GM12801 (cell line): ENCODE results near the gene CFAP46.

Source experiments
- CTCF ChIP-seq: IDR thresholded peaks from one replicate; pipeline ENCODE4 v1.5.1; 2011; ENCODE audit warnings: control low read depth; ENCODE audit not compliant: insufficient read length; ENCODE audit errors: extremely low read depth

Gene CFAP46

DNA sequence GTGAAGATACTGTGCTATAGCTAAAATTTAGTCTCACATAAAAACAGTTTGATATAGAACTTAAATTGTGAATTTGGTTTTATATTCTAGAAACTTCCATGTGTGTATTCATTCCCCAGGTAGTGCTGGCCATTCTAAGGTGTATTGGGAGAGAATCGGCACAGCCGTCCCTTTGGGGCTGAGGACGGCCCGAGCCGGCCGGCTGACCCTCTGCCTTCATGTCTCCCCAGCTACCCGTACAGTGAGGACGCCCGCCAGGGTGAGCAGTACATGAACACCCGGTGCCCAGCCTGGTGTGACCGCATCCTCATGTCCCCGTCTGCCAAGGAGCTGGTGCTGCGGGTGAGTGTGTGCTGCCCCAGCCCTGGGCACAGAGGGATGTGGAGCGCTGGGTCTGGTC, 164.9 kb downstream of the CFAP46 start:
- no peak for TF ChIP-seq CTCF

DNA sequence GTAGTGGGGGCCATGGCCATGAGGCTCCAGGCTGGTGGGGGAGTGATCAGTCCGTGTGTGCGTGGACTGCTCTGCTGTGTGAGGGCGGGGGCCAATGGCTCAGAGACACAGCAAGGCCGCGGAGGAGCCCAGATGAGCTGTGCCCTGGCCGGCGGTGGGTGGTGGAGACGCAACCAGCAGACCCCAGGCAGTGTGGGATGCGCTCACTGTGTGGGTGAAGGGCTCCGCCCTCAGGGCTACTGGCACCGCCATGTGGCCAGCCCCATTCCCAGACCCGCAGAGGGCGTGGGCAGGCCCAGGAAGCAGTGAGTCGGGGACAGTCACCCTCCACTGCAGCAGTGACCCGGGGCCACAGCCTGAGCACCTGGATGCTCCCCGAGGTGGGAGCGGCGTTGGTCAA, 165.5 kb downstream of the CFAP46 start:
- no peak for TF ChIP-seq CTCF

GRCh38 chr10:132776186-132776585, 166.2 kb downstream of the CFAP46 start:
- no peak for TF ChIP-seq CTCF

DNA sequence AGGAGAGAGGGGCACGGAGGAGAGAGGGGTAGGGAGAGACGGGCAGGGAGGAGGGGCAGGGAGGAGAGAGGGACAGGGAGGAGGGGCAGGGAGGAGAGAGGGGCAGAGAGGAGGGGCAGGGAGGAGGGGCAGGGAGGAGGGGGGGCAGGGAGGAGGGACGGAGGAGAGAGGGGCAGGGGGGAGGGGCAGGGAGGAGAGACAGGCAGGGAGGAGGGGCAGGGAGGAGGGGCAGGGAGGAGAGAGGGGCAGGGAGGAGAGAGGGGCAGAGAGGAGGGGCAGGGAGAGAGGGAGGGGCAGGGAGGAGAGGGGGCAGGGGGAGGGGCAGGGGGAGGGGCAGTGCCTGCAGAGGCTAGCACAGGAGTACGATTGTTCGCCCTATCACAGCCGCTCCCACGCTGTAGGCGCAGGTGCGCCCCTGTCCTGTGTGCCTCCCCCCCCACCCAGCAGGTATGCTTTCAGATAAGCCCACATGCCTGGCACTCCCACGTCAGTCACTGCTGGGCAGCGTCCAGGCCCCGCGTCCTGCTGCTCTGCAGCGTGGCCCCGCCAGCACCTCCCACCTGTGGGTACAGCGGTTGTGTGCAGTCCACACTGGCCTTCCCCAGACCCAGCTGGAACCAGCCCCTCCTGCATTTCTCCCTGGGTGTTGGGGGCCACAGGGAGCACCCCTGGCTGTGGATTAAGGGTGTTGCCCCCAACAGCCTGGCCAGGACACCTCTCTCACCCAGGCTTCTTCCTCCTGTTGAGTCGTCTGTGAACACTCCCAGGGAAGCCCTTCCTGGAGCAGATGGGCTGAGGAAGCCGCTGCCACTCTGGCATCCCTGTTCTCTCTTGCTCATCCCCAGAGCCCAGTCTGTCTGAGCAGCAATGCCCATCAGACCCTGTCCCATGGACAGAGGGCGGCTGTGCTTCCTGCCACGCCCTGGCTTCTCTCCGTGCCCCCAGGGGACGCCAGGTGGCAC, 167.2 kb downstream of the CFAP46 start:
- TF ChIP-seq CTCF: no peak

DNA sequence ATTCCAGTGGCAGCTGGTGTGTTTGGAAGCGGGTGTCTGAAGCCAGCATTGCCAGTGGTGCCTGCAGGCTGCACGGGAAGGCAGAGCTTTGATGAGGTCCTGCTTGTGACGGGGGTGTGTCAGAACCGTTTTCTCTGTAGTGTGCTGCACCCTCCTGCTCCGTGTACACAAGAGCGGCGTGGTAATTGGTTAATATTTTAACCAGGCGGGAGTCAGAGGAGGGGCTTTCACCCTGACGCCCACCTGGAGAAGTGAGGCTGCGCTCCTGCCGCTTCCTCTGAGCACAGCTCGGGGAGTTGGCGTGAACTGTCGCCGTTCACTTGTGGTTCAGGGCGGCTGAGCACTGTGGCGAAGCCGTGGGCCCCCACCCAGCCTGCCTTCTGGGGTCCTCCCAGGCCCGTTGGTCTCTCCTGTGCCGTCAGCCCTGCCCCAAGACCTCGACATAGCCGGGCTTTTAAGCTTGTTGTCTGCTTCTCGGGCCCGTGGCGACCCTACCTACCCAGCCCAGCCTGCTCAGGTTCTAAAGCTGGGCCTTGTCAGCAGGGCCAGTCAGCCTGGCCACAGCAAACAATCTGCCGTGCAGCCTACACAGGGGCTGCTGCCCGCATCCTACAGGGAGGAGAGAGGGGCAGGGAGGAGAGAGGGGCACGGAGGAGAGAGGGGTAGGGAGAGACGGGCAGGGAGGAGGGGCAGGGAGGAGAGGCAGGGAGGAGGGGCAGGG, 168.0 kb downstream of the CFAP46 start:
- no peak for TF ChIP-seq CTCF

DNA sequence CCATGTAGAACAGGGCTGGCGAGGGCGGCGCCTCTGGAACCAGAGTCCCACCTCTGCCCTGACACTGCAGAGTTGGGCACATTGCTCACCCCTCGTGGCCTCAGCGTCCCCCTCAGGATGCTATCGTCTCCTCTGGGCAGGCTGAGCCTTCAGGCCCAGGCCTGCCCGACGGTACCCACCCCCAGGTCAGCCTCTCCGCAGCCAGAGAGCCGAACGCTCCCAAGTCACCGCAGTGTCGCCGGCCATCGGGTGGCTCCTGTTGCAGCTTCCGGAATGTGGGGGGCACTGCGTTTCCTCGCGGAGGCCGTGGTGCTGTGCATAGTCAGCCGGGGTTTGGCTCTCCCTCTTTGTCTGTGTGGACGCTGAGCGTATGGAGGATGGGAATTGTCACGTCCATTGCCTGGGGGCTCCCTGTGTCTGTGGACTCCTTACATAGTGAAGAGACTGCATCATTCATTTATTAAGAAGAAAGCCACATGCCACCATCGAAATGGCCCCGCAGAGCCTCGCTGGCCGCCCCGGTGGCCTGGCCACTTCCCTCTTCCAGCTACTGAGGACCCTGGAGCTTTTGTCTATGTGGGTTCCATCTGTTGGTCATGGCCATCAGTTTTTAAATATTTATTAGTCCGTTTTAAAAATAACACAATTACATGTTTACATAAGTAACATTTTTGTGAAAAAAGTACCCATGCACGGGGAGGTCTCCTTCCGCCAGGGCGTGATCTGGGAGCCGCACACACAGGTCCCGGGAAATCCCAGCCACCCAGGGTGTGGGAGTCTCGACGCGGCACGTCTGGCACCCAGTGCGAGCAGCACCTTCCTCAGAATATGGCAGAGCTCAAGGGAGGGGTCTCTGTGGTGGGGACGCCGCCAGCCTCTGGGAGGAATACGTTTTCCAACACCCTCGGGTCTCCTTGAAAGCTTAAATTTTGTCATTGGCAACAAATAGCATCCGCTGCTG, 172.0 kb downstream of the CFAP46 start:
- TF ChIP-seq CTCF: no peak
